ENCODE data around the gene FRYL. TPM values are rescaled to one million over a fixed set of nuclear protein-coding genes. Genes with fewer than 3 reads are reported as not detected.

The FRYL gene
- total and polyA plus RNA-seq, 12 donors, result 11.7 to 60.1 (median 36.4) TPM

DNA sequence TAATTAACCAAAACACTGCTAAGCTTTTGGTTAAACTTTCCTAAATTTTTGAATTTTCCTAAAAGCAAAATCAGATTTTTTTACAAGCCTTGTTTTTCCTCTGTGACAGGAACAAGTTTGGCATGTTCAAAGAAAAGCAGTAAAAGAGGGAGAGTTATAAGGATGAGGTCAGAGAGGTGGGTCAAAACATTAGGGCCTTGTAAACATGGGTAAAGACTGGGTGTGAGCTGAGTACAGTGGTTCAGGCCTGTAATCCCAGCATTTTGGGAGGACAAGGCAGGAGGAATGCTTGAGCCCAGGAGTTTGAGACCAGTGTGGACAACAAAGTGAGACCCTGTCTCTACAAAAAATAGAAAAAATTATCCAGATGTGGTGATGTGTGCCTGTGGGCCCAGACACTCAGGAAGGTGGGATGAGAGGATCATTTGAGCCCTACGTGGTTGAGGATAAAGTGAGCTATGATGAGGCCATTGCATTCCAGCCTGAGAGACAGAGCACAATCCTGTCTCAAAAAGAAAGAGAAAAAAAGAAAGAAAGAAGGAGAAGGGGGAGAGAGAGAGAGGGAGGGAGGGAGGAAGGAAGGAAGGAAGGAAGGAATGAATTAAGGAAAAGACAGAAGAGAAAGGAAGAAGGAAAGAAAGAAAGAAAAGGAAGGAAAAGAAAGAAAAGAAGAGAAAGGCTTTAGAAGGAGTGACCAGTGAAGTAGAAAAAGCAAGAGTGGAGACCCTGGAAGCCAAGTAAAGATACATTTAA is 17.0 kb upstream of the FRYL start:
- Histone ChIP-seq H3K27me3 (no peaks in the 10 kb centered on the region), H3K36me3 (no peaks in the 10 kb centered on the region), H3K27ac (no peak overlapping the region), H3K4me3 (no peak overlapping the region), H3K9me3 (no peaks in the 10 kb centered on the region), H3K4me1 (peaks cover 0 to 34% (median 9%) of the 10 kb centered on the region in 9 donors)
- no peak for DNase-seq
- TF ChIP-seq, protein P1, sequence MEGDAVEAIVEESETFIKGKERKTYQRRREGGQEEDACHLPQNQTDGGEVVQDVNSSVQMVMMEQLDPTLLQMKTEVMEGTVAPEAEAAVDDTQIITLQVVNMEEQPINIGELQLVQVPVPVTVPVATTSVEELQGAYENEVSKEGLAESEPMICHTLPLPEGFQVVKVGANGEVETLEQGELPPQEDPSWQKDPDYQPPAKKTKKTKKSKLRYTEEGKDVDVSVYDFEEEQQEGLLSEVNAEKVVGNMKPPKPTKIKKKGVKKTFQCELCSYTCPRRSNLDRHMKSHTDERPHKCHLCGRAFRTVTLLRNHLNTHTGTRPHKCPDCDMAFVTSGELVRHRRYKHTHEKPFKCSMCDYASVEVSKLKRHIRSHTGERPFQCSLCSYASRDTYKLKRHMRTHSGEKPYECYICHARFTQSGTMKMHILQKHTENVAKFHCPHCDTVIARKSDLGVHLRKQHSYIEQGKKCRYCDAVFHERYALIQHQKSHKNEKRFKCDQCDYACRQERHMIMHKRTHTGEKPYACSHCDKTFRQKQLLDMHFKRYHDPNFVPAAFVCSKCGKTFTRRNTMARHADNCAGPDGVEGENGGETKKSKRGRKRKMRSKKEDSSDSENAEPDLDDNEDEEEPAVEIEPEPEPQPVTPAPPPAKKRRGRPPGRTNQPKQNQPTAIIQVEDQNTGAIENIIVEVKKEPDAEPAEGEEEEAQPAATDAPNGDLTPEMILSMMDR (IDR thresholded peaks at IDR 0.05), result no peak
- intact Hi-C loops (cut with DNase I), result no loop called here
- ATAC-seq, result no peak
- WGBS, 2 donors, result 61 to 75% methylated on average over 1 of the region's 1 CpG

DNA sequence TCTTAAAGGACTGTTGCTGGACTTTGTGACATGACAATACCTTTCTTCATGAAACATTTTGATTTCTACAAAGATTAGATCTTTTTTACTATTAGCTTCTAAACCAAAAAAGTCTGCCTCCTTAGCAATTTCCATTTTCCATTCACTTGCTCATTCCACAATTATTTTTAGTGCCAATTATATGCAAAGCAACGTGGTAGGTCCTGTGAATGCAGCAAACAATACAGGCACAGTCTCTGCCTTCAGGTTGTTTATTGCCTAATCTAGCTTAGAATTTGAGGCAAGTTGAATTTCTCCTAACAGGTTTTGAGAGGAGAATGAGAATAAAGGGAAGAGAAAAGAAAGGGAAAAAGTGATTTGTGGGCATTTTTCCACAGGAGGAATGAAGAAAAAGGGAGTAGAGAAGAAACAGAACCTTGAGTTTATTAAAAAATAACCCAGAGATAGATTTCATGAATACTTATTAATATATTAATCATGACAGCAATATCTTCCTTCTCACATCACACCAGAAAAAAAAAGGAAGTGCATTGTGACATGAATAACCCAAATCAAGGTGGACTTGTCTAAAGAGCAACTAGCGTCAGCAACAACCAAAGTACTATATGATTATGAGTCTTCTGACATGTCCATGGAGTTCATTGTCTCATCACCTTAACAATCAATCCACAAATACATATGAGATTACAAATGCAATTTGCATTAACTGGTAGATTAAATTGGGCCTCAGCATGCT is 16.3 kb upstream of the FRYL start:
- ATAC-seq, result no peak
- 93% methylated on average over 2 of the region's 2 CpGs for WGBS, 2 donors

DNA sequence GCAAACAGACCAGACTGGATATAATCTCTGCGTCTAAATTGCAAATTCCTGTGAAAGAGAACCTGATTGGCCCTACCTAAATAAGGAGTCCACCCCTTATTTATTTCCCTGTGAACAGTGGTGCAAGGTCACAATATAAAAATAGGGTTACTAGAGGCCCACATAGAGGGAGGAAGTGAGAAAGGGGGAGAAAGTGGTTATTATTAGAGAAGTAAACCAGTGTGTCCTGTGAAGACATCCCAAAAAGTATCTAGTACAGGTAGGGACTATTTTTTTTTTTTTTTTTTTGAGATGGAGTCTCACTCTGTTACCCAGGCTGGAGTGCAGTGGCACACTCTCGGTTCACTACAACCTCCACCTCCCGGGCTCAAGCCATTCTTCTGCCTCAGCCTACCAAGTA is 15.0 kb upstream of the FRYL start:
- H3K36me3 ChIP-seq, result no peaks in the 10 kb centered on the region
- TF ChIP-seq, protein P1 (IDR thresholded peaks at IDR 0.05), result no peak
- 85 to 96% methylated on average over 3 of the region's 3 CpGs for WGBS, 2 donors
- no peak overlapping the region for H3K27ac ChIP-seq
- DNase-seq, result no peak
- no peak overlapping the region for H3K4me3 ChIP-seq
- no peaks in the 10 kb centered on the region for H3K9me3 ChIP-seq
- intact Hi-C loops (cut with DNase I), result no loop called here
- no peaks in the 10 kb centered on the region for H3K27me3 ChIP-seq
- peaks cover 0 to 22% (median 0%) of the 10 kb centered on the region in 9 donors for H3K4me1 ChIP-seq
- ATAC-seq, result no peak

More for the DNA sequence above, 16.3 kb upstream of the FRYL start:
- no peak overlapping the region for H3K27ac ChIP-seq
- H3K36me3 ChIP-seq, result no peaks in the 10 kb centered on the region
- H3K9me3 ChIP-seq, result no peaks in the 10 kb centered on the region
- no peak for DNase-seq
- H3K4me3 ChIP-seq, result no peak overlapping the region
- H3K27me3 ChIP-seq, result no peaks in the 10 kb centered on the region
- TF ChIP-seq, protein P1 (IDR thresholded peaks at IDR 0.05), result no peak
- intact Hi-C loops (cut with DNase I), result no loop called here
- H3K4me1 ChIP-seq, result peaks cover 0 to 30% (median 7%) of the 10 kb centered on the region in 9 donors

DNA sequence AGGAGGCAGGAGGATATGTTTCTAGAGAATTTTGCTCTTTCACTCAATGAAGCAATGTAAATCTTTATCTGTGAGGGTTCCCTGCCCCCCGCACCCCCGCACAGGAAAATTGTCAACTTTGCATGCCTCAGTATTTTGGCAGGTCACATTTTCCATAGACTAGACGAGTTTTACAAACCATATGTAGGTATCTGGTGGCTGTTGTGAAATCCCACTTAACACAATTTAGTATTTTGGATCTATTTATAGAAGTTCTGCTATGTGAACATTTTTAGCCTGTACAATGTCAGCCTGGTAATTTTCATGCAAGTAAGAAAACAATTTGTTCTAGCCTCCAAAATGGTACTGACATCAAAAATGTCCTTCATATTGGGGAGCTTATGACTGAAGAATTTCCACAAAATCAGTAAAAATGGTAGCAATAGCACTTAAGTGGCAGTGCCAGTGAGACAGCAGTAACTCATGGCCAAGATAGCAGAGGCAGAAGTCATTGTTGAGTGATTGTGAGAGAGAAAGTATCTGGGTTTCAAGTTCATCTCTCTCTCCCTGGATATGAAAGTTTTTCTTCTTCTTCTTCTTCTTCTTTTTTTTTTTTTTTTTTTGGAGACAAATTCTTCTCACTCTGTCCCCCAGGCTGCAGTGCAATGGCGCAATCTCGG is 12.4 kb upstream of the FRYL start:
- Histone ChIP-seq H3K27me3 (no peaks in the 10 kb centered on the region), H3K4me3 (no peak overlapping the region), H3K27ac (no peak overlapping the region), H3K4me1 (peaks cover 0 to 11% (median 0%) of the 10 kb centered on the region in 9 donors), H3K9me3 (no peaks in the 10 kb centered on the region), H3K36me3 (no peaks in the 10 kb centered on the region)
- ATAC-seq, result peak in 3 of 8 donors; percentile 30 to 68 (median 42)
- TF ChIP-seq, protein P1 (IDR thresholded peaks at IDR 0.05), result no peak
- 70 to 72% methylated on average over 5 of the region's 5 CpGs for WGBS, 2 donors
- DNase-seq, result no peak
- intact Hi-C loops (cut with DNase I), result no loop called here

Measured in heart right ventricle (tissue), 16 donors.